Activated T-helper 1 cell treated with anti-CD3 and anti-CD28 coated beads, Interleukin-12 subunit alpha, Interleukin-12 subunit beta, Interleukin-2, Interleukin-4 antibody, amounts not matched to agents 30 ng/mL and 10 ng/mL and 1 ng/mL, durations not matched to agents 14 hours and 24 hours and 36 hours (primary cell): Measurements from ENCODE around the gene MYO5B. TPM values are rescaled to one million over a fixed set of nuclear protein-coding genes. Genes with fewer than 3 reads are reported as not detected.
A peak's percentile ranks its signal among the peaks of the same experiment; 100 is the strongest.

Source experiments
- DNase-seq: peaks from one replicate; pipeline ENCODE4 v3.0.0; 2021; ENCODE audit warnings: low spot score
- H3K27ac Mint-ChIP-seq: one replicate; pipeline ENCODE4 v1.8.0; 2021; ENCODE audit warnings: mild to moderate bottlenecking, mixed read lengths
- H3K27me3 Mint-ChIP-seq: one replicate; pipeline ENCODE4 v1.8.0; 2022; ENCODE audit warnings: mild to moderate bottlenecking, moderate library complexity, mixed read lengths; ENCODE audit not compliant: insufficient read depth
- H3K36me3 Mint-ChIP-seq: one replicate; pipeline ENCODE4 v1.8.0; 2021; ENCODE audit warnings: low read depth, mixed read lengths
- H3K4me1 Mint-ChIP-seq: one replicate; pipeline ENCODE4 v1.8.0; 2021; ENCODE audit warnings: low read depth, mixed read lengths
- H3K4me3 Mint-ChIP-seq: one replicate; pipeline ENCODE4 v1.8.0; 2021; ENCODE audit warnings: mild to moderate bottlenecking, moderate library complexity, mixed read lengths
- H3K9me3 Mint-ChIP-seq: one replicate; pipeline ENCODE4 v1.8.0; 2021; ENCODE audit warnings: mixed read lengths
- intact Hi-C: fragments of 100-400 bp; cut with micrococcal nuclease; formaldehyde crosslinking; loops from one replicate; pipeline ENCODE4 v1.15.1; 2024
- total RNA-seq: library from RNA; stranded (reverse); gene quantifications from 2 replicates; pipeline ENCODE4 v1.2.3, GENCODE V29; 2022

The MYO5B gene
- total RNA-seq, 1 donor from 2014 or later = not detected

GRCh38 chr18:50199346-50199855 is 4.5 kb upstream of the MYO5B start:
- no peak overlapping the region for H3K4me3 Mint-ChIP-seq
- peaks cover 13% of the 10 kb centered on the region for H3K4me1 Mint-ChIP-seq
- H3K9me3 Mint-ChIP-seq = no peaks in the 10 kb centered on the region
- H3K27me3 Mint-ChIP-seq = peaks cover 56% of the 10 kb centered on the region
- DNase-seq = no peak
- H3K36me3 Mint-ChIP-seq = no peaks in the 10 kb centered on the region
- no peak overlapping the region for H3K27ac Mint-ChIP-seq
- intact Hi-C loops = loop anchor here (10.0 kb wide), 1 partner anchor 635 kb away; the partner anchor contains the start of gene LIPG

- Mint-ChIP-seq H3K4me3 (peak overlapping the region; percentile 53), H3K9me3 (no peaks in the 10 kb centered on the region), H3K27me3 (peaks cover 63% of the 10 kb centered on the region), H3K27ac (peak overlapping the region; percentile 26), H3K4me1 (peaks cover 6% of the 10 kb centered on the region), H3K36me3 (no peaks in the 10 kb centered on the region)
- intact Hi-C loops = loop anchor here (10.0 kb wide), 1 partner anchor 631 kb away; the partner anchor contains the start of gene LIPG
- no peak for DNase-seq
Observed at GRCh38 chr18:50196261-50196660, 1.3 kb upstream of the MYO5B start.

- H3K36me3 Mint-ChIP-seq = no peaks in the 10 kb centered on the region
- no peak for DNase-seq
- intact Hi-C loops = loop anchor here (1.0 to 10.0 kb wide), 2 partner anchors 185 to 631 kb away; partner anchors contain the start of gene LIPG
- peaks cover 58% of the 10 kb centered on the region for H3K27me3 Mint-ChIP-seq
- H3K27ac Mint-ChIP-seq = no peak overlapping the region
- peaks cover 6% of the 10 kb centered on the region for H3K4me1 Mint-ChIP-seq
- H3K9me3 Mint-ChIP-seq = no peaks in the 10 kb centered on the region
- H3K4me3 Mint-ChIP-seq = peak overlapping the region; percentile 41
Observed at GRCh38 chr18:50195689-50196088, 742 bp upstream of the MYO5B start.

GRCh38 chr18:50193796-50194630 is 934 bp downstream of the MYO5B start:
- Mint-ChIP-seq H3K4me3 (peak overlapping the region; percentile 62), H3K36me3 (no peaks in the 10 kb centered on the region), H3K4me1 (peaks cover 16% of the 10 kb centered on the region), H3K27me3 (peaks cover 67% of the 10 kb centered on the region), H3K27ac (no peak overlapping the region), H3K9me3 (no peaks in the 10 kb centered on the region)
- no peak for DNase-seq
- intact Hi-C loops = loop anchor here (5.0 to 10.0 kb wide), 2 partner anchors 73 to 629 kb away; partner anchors contain the start of genes CFAP53 and LIPG

GRCh38 chr18:50192995-50193795 is 1.8 kb downstream of the MYO5B start:
- Mint-ChIP-seq H3K27me3 (peaks cover 62% of the 10 kb centered on the region), H3K9me3 (no peaks in the 10 kb centered on the region), H3K4me3 (no peak overlapping the region), H3K27ac (no peak overlapping the region), H3K36me3 (no peaks in the 10 kb centered on the region), H3K4me1 (peaks cover 18% of the 10 kb centered on the region)
- DNase-seq = no peak
- intact Hi-C loops = loop anchor here (5.0 to 10.0 kb wide), 2 partner anchors 74 to 628 kb away; partner anchors contain the start of genes CFAP53 and LIPG

- Mint-ChIP-seq H3K36me3 (no peaks in the 10 kb centered on the region), H3K4me1 (peaks cover 18% of the 10 kb centered on the region), H3K27ac (no peak overlapping the region), H3K27me3 (peaks cover 50% of the 10 kb centered on the region), H3K4me3 (no peak overlapping the region), H3K9me3 (no peaks in the 10 kb centered on the region)
- DNase-seq = no peak
- intact Hi-C loops = loop anchor here (5.0 to 10.0 kb wide), 2 partner anchors 76 to 626 kb away; partner anchors contain the start of genes CFAP53 and LIPG
Observed at GRCh38 chr18:50190926-50191325, 4.0 kb downstream of the MYO5B start.

GRCh38 chr18:50190236-50190635 is 4.7 kb downstream of the MYO5B start:
- H3K4me3 Mint-ChIP-seq = no peak overlapping the region
- peaks cover 44% of the 10 kb centered on the region for H3K27me3 Mint-ChIP-seq

GRCh38 chr18:50189160-50189559 is 5.8 kb downstream of the MYO5B start:
- no peak overlapping the region for H3K4me3 Mint-ChIP-seq
- peak overlapping the region; percentile 32 for H3K27ac Mint-ChIP-seq
- intact Hi-C loops = no loop called here
- no peaks in the 10 kb centered on the region for H3K36me3 Mint-ChIP-seq
- no peaks in the 10 kb centered on the region for H3K9me3 Mint-ChIP-seq
- no peak for DNase-seq
- H3K4me1 Mint-ChIP-seq = peaks cover 12% of the 10 kb centered on the region
- peaks cover 48% of the 10 kb centered on the region for H3K27me3 Mint-ChIP-seq

More at GRCh38 chr18:50190236-50190635, 4.7 kb downstream of the MYO5B start:
- no peak overlapping the region for H3K27ac Mint-ChIP-seq
- intact Hi-C loops = loop anchor here (5.0 to 10.0 kb wide), 2 partner anchors 77 to 625 kb away; partner anchors contain the start of genes CFAP53 and LIPG
- H3K9me3 Mint-ChIP-seq = no peaks in the 10 kb centered on the region
- DNase-seq = no peak
- no peaks in the 10 kb centered on the region for H3K36me3 Mint-ChIP-seq
- H3K4me1 Mint-ChIP-seq = peaks cover 12% of the 10 kb centered on the region

GRCh38 chr18:50188652-50189051 is 6.3 kb downstream of the MYO5B start:
- Mint-ChIP-seq H3K27me3 (peaks cover 46% of the 10 kb centered on the region), H3K9me3 (no peaks in the 10 kb centered on the region), H3K36me3 (no peaks in the 10 kb centered on the region), H3K4me1 (peaks cover 12% of the 10 kb centered on the region), H3K4me3 (no peak overlapping the region), H3K27ac (no peak overlapping the region)
- DNase-seq = no peak
- intact Hi-C loops = no loop called here

GRCh38 chr18:50187659-50188058 is 7.3 kb downstream of the MYO5B start:
- H3K9me3 Mint-ChIP-seq = no peaks in the 10 kb centered on the region
- no peak overlapping the region for H3K4me3 Mint-ChIP-seq
- intact Hi-C loops = no loop called here
- no peak for DNase-seq
- no peak overlapping the region for H3K27ac Mint-ChIP-seq
- H3K27me3 Mint-ChIP-seq = peaks cover 37% of the 10 kb centered on the region
- H3K4me1 Mint-ChIP-seq = peaks cover 12% of the 10 kb centered on the region
- H3K36me3 Mint-ChIP-seq = no peaks in the 10 kb centered on the region

GRCh38 chr18:50186385-50186784 is 8.6 kb downstream of the MYO5B start:
- Mint-ChIP-seq H3K4me3 (no peak overlapping the region), H3K27me3 (peaks cover 34% of the 10 kb centered on the region), H3K4me1 (peaks cover 12% of the 10 kb centered on the region), H3K9me3 (no peaks in the 10 kb centered on the region), H3K36me3 (no peaks in the 10 kb centered on the region), H3K27ac (no peak overlapping the region)
- no peak for DNase-seq
- intact Hi-C loops = no loop called here

GRCh38 chr18:50183556-50183955 is 11.4 kb downstream of the MYO5B start:
- DNase-seq = no peak
- H3K4me1 Mint-ChIP-seq = no peaks in the 10 kb centered on the region
- no peak overlapping the region for H3K27ac Mint-ChIP-seq
- H3K9me3 Mint-ChIP-seq = no peaks in the 10 kb centered on the region
- H3K27me3 Mint-ChIP-seq = peaks cover 31% of the 10 kb centered on the region
- H3K36me3 Mint-ChIP-seq = no peaks in the 10 kb centered on the region
- intact Hi-C loops = no loop called here
- no peak overlapping the region for H3K4me3 Mint-ChIP-seq
